GM18499 (cell line): Measurements from ENCODE around the gene TMEM266.

ENCODE experiments used
- ATAC-seq: cut with Tn5 transposase; IDR thresholded peaks from one replicate; pipeline ENCODE4 v1.9.1; 2021; ENCODE audit warnings: moderate number of reproducible peaks; ENCODE audit not compliant: insufficient read depth, unreplicated experiment

The TMEM266 gene

DNA sequence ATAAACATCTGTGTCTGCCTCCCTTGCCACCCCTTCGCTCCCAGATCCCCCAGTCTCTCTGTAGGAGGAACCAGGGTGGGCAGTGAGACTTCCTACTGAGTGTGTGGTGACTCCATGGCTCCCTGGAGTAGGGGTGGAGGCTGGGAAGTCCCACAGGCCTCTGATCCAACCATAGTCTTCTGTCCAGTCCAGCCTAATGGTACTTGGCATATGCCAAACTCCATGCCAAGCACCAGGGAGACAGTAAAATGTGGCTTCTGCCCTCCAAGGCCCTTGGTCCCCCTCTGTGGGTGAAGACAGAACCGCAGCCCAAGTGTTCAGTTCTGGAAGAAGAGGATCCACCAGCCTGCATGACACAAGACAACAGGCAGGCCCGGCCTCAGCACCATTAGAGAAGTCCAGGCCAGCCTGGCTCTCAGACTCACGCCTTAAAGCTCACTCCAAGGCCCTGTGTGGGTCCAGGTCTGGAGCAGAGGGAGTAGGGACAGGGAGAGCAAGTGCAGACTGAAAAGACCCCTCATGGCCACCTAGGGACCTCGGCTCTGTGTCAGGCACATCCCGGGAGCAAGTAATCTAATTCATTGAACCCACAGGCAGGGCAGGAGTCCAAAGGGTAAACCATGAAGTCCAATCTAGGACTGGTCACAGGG, 138.8 kb downstream of the TMEM266 start:
- no peak for ATAC-seq

GRCh38 chr15:76199106-76200082, 139.6 kb downstream of the TMEM266 start:
- no peak for ATAC-seq

GRCh38 chr15:76200083-76200465, 140.3 kb downstream of the TMEM266 start:
- ATAC-seq, result no peak

GRCh38 chr15:76200641-76201105, 140.9 kb downstream of the TMEM266 start:
- ATAC-seq, result no peak

DNA sequence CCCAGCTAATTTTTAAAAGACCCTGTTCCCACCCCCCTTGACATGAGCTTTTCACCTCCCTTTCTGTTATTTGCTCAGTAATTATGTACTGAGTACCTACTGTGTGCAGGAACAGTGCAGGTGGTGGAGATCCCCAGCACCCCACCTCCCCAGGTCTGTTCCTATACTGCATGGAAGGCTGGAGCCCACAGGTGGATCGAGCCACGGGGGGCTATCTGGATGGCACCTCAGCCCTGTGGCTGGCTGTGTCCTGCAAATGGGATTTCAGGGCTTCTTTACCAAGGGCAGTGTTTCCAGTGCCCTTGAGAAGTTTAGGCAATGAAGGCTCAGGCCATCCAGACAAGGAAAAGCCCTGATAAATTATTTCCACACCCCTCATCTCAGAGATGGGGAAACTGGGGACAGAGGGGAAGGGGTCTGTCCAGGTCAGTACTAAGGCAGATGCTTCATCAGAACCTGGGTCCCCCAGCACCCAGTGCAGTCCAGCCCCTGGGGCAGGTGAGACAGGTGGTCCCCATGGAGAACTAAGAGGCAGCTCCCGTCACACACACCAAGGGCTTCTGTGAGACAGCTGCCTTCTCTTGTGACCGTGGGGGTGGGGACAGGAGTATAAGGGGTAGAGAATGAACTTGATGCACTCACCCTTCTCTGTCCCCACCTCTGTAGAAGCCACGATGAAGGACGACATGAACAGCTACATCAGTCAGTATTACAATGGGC, 141.9 kb downstream of the TMEM266 start:
- ATAC-seq, result no peak

- ATAC-seq, result no peak
These were observed 143.7 kb downstream of the TMEM266 start for GRCh38 chr15:76203346-76204108.

DNA sequence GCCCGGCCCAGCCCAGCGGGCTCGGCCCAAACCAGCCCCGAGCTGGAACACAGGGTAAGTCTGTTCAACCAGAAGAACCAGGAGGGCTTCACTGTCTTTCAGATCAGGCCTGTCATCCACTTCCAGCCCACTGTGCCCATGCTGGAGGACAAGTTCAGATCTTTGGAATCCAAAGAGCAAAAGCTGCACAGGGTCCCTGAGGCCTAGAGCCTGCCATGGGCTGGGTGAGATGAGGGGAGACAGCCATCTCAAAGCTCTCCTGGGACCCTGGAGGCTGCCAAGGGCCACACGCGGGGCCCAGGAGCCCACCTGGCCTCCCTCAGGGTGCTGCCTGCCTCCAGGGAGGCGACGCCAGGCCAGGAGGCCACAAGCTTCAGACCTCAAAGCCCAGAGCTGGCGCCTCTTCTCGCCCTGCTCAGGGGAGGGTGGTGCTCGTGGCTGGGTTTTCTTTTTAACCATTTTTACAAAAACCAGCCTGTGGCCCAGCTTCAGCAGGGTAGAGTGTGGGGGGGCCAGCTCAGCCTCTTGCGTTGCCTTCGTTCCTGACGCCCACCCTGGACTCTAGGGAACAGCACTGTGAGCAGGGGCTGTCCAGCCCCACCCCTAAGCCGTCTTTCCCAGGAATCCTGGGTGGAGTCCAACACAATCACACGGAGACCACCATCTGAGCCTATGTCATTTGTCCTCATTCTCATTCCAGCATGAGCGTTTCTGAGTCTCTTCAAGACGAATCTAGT, 144.5 kb downstream of the TMEM266 start:
- ATAC-seq, result no peak

GRCh38 chr15:76204916-76205460, 145.2 kb downstream of the TMEM266 start:
- ATAC-seq, result no peak

DNA sequence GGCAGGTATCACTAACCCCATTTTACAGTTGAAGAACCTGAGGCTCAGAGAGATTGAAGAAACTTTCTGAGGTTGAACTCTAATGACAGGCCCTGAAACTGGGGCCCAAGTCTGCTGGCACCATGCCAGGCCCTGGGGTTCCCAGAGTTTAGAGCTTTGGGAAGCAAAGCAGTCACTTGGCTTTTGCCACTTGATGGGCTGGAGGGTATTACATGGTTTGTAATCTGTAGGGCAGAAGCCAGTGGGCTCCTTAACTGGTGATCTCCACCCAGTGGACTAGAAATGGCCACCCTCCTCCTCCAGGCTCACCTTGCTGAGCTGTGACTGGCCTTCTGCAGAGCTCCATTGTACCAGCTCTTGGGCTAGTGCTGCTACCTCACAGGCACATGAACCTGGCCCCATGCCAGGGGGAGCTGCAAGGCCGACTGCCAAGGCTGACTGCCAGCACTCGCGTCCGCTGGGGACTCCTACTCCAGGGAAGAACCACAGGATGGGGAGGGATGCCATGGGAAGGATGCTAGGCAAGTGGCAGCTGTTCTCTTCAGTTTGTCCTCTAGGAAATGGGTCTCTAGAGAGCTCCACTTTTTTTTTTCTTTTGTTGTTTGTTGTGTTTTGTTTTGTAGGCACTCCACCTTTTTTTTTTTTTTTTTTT, 146.7 kb downstream of the TMEM266 start:
- no peak for ATAC-seq

GRCh38 chr15:76208084-76208785, 148.4 kb downstream of the TMEM266 start:
- ATAC-seq, result no peak

DNA sequence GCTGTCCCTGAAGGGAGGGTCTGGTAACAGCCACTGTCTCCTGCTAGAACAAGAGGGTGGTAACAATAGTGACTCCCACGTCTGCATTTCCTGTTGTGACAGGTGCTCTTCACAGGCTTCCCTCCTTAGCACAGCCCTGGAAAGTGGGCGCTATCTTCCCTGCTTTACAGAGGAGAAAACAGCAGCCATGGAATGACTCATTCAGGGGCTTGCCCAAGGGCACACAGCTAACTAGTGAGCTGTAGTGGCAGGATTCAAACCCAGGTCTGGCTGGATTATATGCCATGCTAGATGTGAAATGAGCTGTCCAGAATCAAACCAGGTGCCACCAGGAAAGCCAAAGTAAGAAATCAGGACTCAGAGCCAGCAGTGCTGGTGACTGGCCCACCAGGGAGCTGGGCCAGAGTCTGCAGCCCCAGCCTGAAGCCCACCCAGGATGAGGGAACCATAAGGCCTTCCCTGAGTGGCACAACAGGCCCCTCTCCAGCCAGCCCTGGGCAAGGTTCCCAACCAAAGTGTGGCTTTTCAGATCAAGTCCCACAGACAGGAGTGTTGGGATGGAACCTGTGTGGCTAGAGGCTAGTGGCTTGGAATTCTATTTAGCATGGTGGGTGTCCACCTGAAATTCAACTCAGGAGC, 149.1 kb downstream of the TMEM266 start:
- no peak for ATAC-seq

GRCh38 chr15:76209523-76209922, 149.7 kb downstream of the TMEM266 start:
- ATAC-seq, result no peak

GRCh38 chr15:76209942-76210341, 150.2 kb downstream of the TMEM266 start:
- ATAC-seq, result no peak

DNA sequence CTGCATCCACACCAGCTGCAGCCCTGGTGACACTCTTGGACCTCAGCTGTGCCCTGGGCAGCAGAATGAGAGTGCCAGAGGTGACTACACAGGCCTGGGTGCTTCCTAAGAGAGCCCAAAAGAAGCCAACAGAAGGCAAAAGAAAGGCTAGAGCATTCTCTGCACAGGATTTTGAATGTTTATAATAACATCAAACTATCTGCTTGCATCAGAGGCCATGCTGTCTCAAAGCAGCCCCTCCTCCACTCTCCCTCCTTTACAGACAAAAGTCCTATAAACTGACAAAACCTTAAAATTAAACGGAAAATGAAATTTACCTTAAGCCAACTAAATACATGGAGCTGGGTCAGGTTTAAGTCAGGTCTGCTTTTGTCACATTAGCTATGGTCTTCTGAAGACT, 155.8 kb downstream of the TMEM266 start:
- no peak for ATAC-seq

GRCh38 chr15:76217029-76217881, 157.5 kb downstream of the TMEM266 start:
- ATAC-seq, result no peak

DNA sequence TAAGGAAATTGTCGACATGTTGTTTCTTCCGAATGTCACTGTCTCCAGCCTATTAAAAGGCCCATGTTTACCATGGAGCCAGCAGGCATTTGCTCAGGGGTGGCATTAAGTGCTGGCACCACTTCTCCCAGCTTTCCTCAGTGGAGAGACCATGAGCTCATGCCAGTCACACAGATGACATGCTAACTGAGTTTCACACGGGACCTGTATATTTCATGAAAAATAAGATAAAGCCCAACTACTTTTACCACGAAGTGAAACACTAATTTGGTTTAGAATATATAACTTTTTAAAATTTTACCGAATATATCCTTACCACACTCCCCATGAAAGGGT, 158.1 kb downstream of the TMEM266 start:
- no peak for ATAC-seq
